Measurements from ENCODE around the gene BEGAIN.

The BEGAIN gene

DNA sequence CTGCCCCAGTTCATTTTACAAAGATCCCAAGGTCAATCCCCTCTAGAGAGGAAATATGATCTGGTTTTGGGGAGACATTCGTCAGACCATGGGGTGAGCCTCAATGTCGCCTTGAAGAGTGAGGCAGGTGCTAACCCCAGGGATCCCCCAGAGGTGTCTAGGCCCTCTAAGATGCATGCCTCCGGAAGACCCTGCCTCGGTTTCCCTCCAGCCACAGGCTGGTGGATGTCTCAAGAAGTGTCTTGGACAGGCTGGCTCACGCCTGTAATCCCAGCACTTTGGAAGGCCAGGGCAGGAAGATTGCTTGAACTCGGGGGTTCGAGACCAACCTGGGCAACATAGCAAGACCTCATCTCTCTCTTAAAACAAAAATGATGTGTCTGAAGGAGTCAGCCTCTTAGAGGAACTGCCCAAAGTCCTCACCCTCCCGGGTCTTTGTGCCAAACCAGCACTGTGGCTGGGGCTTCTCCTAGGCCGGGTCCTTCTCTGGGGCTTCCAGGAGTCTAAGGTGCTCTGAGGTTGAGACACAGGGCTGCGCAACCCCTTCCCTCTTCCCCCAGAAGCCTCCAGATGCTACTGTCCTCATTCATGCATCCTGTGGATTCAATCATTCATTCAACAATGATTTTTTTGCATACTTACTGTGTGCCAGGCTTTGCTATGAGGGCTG, 24.7 kb upstream of the BEGAIN start:
- TF ChIP-seq, protein P1, sequence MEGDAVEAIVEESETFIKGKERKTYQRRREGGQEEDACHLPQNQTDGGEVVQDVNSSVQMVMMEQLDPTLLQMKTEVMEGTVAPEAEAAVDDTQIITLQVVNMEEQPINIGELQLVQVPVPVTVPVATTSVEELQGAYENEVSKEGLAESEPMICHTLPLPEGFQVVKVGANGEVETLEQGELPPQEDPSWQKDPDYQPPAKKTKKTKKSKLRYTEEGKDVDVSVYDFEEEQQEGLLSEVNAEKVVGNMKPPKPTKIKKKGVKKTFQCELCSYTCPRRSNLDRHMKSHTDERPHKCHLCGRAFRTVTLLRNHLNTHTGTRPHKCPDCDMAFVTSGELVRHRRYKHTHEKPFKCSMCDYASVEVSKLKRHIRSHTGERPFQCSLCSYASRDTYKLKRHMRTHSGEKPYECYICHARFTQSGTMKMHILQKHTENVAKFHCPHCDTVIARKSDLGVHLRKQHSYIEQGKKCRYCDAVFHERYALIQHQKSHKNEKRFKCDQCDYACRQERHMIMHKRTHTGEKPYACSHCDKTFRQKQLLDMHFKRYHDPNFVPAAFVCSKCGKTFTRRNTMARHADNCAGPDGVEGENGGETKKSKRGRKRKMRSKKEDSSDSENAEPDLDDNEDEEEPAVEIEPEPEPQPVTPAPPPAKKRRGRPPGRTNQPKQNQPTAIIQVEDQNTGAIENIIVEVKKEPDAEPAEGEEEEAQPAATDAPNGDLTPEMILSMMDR (conservative IDR thresholded peaks at IDR 0.05; ENCODE audit: low read depth) = no peak
- ChIA-PET CTCF (no interaction called here), POLR2A (ENCODE audit: low non-redundant PET) (no interaction called here)
- no peak overlapping the region for H3K27ac ChIP-seq
- no peak for DNase-seq (ENCODE audit: low spot score)

DNA sequence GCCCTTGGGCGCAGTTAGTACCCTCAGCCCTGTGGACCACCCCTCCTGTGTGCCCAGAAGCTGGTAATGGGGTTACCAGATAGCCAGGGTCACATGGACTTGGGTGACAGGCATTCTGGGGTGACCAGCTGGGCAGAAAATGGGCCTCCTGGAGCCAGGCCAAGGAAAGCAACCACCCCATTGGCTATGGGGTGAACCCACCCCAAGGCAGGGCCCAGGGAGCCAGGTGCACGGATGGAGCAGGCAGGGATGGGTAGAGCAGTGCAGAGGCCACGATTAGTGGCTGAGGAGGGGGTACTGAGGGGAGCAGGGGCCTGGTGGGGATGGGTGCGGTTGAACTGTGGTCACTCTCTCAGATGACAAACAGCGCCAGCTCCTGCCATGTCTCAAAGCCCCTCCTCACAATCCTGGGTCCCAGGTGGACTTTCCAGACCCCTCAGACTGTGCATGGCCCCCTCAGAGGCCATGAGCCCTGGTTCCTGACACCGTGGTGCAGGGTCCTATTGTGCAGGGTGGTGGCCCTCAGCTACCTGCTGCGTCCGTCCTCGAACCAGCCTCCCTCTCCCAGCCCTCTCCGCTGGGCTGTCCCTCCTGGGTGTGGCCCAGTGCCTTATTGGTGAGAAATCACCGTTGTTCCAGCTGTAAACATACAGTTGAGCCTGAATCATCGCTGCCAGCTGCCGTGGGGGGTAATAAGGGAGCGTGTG, 23.4 kb upstream of the BEGAIN start:
- peak; percentile 55 for DNase-seq (ENCODE audit: low spot score)
- TF ChIP-seq, protein P1 (conservative IDR thresholded peaks at IDR 0.05; ENCODE audit: low read depth) = no peak
- POLR2A ChIA-PET (ENCODE audit: low non-redundant PET) = no interaction called here
- H3K27ac ChIP-seq = no peak overlapping the region
- CTCF ChIA-PET = no interaction called here

DNA sequence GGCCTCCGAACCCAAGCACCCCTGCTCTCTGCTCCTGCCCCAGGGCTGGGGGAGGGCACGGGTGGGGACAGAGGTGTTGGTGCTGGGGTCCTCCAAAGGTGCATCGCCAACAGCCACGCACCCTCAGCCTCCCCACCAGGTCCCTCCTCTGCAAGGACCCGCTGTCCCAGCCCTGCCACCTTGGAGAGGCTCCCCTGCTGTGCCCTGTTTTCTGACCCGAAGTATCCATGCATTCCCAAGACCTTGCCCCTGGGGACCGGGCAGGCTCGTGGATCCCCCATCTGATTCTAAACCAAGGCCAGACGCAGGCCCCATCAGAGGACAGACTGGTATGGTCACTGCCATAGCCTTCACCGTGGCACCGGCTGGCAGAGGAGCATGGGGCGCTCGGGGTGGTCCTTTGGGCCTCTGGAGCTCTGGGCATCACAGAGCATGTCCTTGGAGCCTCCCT, 22.7 kb upstream of the BEGAIN start:
- no peak for DNase-seq (ENCODE audit: low spot score)
- TF ChIP-seq, protein P1 (conservative IDR thresholded peaks at IDR 0.05; ENCODE audit: low read depth) = no peak
- CTCF ChIA-PET = no interaction called here
- POLR2A ChIA-PET (ENCODE audit: low non-redundant PET) = no interaction called here
- no peak overlapping the region for H3K27ac ChIP-seq

DNA sequence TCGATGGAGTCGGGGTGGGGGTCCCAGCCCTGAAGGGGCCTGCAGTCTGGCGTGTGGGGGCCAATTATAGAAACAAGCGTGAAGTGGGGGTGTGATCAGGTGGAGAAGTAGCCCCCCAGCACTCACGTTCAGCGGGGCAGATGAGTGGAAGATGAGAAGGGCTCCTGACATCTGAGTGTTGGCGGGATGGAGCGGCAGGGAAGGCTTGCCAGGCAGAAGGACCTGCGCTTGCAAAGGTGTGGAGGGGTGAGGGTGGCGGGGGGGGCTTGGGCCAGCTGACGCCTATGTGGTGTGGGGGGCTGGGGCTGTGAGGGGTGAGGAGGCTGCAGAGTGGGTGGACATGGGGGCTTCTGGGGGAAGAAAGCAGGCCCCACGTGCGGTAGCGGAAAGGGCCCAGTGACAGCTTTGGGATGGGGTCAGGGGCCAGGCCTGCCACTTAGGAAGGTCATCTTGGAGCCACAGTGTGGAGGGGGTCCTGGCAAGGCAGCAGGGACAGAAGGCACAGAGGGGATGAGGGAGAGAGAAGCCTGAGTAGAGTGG, 22.2 kb upstream of the BEGAIN start:
- POLR2A ChIA-PET (ENCODE audit: low non-redundant PET) = no interaction called here
- CTCF ChIA-PET = no interaction called here
- H3K27ac ChIP-seq = no peak overlapping the region
- DNase-seq (ENCODE audit: low spot score) = no peak
- TF ChIP-seq, protein P1 (conservative IDR thresholded peaks at IDR 0.05; ENCODE audit: low read depth) = no peak

DNA sequence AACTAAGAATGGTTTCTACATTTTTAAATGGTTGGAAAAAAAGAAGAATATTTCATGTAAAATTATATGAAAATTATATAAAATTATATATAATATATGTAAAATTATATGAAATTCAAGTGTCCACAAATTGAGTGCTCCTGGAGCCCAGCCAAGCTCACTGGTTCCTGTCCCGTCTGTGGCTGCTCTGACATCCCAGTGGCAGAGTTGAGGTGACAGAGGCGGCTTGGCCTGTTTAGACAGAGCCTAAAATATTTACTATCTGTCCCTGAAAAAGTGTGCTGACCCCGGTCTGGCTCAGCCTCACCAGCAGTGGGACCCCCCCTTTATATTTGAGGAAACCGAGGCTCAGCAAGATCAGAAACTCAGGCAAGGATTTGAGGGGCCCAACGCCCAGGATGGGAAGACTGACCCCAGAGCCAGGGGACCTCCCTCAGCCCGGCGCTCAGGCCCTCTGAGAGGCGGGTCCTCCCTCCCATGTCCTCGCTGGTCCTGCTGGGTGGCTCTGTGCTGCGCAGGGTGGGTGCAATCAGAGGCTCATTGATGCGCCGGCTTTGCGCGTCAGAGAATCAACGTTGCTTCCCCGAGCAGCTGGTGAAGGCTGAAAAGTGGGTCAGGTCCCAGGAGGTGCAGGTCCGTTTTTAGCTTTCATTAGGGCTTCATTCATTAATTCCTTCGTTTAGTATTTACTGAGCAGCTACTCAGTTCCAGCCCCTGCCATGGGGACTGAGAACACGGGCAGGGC, 21.5 kb upstream of the BEGAIN start:
- TF ChIP-seq, protein P1 (conservative IDR thresholded peaks at IDR 0.05; ENCODE audit: low read depth) = no peak
- no peak overlapping the region for H3K27ac ChIP-seq
- POLR2A ChIA-PET (ENCODE audit: low non-redundant PET) = no interaction called here
- no peak for DNase-seq (ENCODE audit: low spot score)
- CTCF ChIA-PET = no interaction called here

GRCh38 chr14:100608064-100608463, 20.8 kb upstream of the BEGAIN start:
- H3K27ac ChIP-seq = no peak overlapping the region
- TF ChIP-seq, protein P1 (conservative IDR thresholded peaks at IDR 0.05; ENCODE audit: low read depth) = no peak
- ChIA-PET CTCF (no interaction called here), POLR2A (ENCODE audit: low non-redundant PET) (no interaction called here)
- DNase-seq (ENCODE audit: low spot score) = no peak
